Progenitor cell of endocrine pancreas (in vitro differentiated cells): Measurements from ENCODE around the gene DYTN. TPM values are rescaled to one million over a fixed set of nuclear protein-coding genes. Genes with fewer than 3 reads are reported as not detected.

Experiments used
- DNase-seq: peaks from one replicate; pipeline ENCODE4 v3.0.0; 2021; ENCODE audit warnings: low spot score; ENCODE audit not compliant: unreplicated experiment
- H3K27ac Mint-ChIP-seq: 2 replicates; pipeline ENCODE4 v1.8.0; 2021; ENCODE audit warnings: mild to moderate bottlenecking, moderate library complexity, mixed read lengths
- H3K27me3 Mint-ChIP-seq: 2 replicates; pipeline ENCODE4 v1.8.0; 2021; ENCODE audit warnings: mixed read lengths
- H3K36me3 Mint-ChIP-seq: 2 replicates; pipeline ENCODE4 v1.8.0; 2022; ENCODE audit warnings: mixed read lengths; ENCODE audit not compliant: insufficient read depth
- H3K4me1 Mint-ChIP-seq: 2 replicates; pipeline ENCODE4 v1.8.0; 2021; ENCODE audit warnings: low read depth, mixed read lengths
- H3K4me3 Mint-ChIP-seq: 2 replicates; pipeline ENCODE4 v1.8.0; 2021; ENCODE audit warnings: low read depth, mild to moderate bottlenecking, moderate library complexity, mixed read lengths
- H3K9me3 Mint-ChIP-seq: 2 replicates; pipeline ENCODE4 v1.8.0; 2021; ENCODE audit warnings: low read depth, mixed read lengths
- total RNA-seq: library from RNA; stranded (reverse); gene quantifications from 2 replicates; pipeline ENCODE4 v1.2.1, GENCODE V29; 2021
- TF ChIP-seq, protein P1 (sequence below): fragments of 200-600 bp; sonication (generic); IDR thresholded peaks from one replicate; pipeline ENCODE4 v1.5.0; 2021; ENCODE audit warnings: antibody characterized with exemption, mild to moderate bottlenecking; ENCODE audit not compliant: unreplicated experiment

Gene DYTN
- total RNA-seq, 1 donor from 2014 or later: not detected

DNA sequence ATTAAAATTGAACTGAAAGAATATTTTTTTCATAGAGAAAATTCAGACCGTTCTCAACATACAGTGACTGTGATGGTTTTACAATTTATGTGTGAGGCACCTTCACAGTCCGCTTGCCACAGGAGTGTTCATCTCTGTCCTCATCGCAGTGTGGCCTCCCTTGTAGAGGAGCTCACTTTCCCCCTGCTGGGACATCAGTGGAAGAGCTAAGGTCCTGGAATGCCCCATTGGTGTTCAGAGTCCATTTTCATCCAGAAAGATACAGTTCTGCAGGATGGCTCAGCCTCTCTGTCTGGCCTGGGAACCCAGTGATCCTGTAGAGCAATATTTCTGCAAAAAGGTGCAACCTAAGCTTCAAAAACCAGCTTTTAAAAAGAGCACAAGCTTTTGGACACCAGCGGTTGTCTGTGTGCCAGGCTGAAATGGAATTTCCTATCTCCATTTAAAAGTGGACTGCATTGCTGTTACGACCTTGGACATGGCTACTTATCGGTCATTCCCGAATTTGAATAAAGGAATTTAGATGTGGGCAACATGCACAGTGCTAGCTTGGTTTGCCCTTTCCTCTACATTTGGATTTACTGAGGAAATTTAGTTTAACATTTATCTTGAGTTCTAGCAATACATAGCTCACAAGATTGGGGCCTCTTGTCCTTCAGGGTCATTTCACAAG is 102.6 kb downstream of the DYTN start:
- no peak for DNase-seq
- H3K27ac Mint-ChIP-seq: no peak overlapping the region
- no peak overlapping the region for H3K4me3 Mint-ChIP-seq
- peaks cover 2% of the 10 kb centered on the region for H3K9me3 Mint-ChIP-seq
- no peaks in the 10 kb centered on the region for H3K36me3 Mint-ChIP-seq
- H3K27me3 Mint-ChIP-seq: no peaks in the 10 kb centered on the region
- H3K4me1 Mint-ChIP-seq: peaks cover 5% of the 10 kb centered on the region
- TF ChIP-seq, protein P1, sequence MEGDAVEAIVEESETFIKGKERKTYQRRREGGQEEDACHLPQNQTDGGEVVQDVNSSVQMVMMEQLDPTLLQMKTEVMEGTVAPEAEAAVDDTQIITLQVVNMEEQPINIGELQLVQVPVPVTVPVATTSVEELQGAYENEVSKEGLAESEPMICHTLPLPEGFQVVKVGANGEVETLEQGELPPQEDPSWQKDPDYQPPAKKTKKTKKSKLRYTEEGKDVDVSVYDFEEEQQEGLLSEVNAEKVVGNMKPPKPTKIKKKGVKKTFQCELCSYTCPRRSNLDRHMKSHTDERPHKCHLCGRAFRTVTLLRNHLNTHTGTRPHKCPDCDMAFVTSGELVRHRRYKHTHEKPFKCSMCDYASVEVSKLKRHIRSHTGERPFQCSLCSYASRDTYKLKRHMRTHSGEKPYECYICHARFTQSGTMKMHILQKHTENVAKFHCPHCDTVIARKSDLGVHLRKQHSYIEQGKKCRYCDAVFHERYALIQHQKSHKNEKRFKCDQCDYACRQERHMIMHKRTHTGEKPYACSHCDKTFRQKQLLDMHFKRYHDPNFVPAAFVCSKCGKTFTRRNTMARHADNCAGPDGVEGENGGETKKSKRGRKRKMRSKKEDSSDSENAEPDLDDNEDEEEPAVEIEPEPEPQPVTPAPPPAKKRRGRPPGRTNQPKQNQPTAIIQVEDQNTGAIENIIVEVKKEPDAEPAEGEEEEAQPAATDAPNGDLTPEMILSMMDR: no peak

DNA sequence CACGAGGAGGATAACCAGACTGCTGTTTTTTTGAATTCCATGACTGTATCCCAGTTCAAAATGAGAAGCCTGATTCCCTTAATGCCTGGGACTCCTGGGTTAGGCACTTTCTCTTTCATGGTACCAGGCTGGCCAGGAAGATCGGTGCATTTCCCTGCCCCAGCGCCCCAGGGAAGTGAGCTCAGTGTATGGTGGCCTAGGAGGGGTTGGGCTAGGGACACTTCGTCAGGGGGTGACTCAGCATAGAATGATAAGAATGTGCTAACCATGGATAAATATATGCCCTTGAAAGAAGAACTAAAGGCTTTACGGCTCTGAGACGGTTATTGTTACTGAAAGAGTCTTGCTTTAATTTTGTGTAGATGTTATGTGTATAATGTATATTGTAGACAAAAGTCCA is 103.4 kb downstream of the DYTN start:
- no peak overlapping the region for H3K27ac Mint-ChIP-seq
- TF ChIP-seq, protein P1: no peak
- peaks cover 2% of the 10 kb centered on the region for H3K9me3 Mint-ChIP-seq
- no peaks in the 10 kb centered on the region for H3K27me3 Mint-ChIP-seq
- peaks cover 5% of the 10 kb centered on the region for H3K4me1 Mint-ChIP-seq
- H3K36me3 Mint-ChIP-seq: no peaks in the 10 kb centered on the region
- H3K4me3 Mint-ChIP-seq: no peak overlapping the region
- DNase-seq: no peak

DNA sequence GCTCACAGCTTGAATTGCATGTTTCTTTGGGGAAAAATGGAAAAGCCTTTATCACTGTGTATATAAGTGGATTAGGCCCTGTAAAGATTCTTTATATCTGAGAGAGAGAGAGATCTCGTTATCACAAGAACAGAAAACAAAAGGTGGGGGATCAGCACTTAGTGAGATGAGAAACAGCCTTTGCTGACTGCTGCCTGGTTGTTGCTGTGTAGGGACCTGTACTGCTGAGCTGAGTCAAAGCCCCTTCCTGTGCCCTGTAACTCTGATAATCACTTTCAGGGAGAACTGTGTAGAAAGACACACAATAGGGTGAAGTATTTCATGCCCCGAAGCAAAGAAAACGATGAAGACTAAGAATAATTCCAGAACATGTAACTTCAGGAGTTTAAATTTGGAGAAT is 106.5 kb downstream of the DYTN start:
- Mint-ChIP-seq H3K4me3 (no peak overlapping the region), H3K27me3 (no peaks in the 10 kb centered on the region), H3K36me3 (no peaks in the 10 kb centered on the region), H3K27ac (no peak overlapping the region), H3K9me3 (peaks cover 2% of the 10 kb centered on the region), H3K4me1 (peaks cover 6% of the 10 kb centered on the region)
- TF ChIP-seq, protein P1: no peak
- no peak for DNase-seq

DNA sequence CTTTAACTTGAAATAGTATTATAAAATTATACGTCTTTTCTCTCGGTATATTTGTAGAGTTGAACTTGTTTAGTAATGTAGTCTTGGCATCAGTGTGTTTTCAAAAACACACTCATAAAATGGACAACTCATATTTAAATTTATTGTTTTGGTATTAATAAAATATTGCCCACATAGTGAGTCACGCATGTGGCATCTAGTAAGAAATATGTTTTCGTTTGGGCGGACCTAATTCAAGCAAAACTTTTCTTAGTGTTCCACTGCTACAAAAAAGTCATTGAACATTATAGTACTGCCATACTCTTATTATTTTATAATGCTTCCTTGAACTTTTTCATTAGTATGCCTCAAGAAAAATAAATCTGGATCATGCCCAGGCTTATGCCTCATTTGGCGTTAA is 107.0 kb downstream of the DYTN start:
- Mint-ChIP-seq H3K9me3 (peaks cover under 1% of the 10 kb centered on the region), H3K4me3 (no peak overlapping the region), H3K27ac (no peak overlapping the region), H3K27me3 (no peaks in the 10 kb centered on the region), H3K36me3 (no peaks in the 10 kb centered on the region), H3K4me1 (peaks cover 6% of the 10 kb centered on the region)
- TF ChIP-seq, protein P1: no peak
- DNase-seq: no peak

DNA sequence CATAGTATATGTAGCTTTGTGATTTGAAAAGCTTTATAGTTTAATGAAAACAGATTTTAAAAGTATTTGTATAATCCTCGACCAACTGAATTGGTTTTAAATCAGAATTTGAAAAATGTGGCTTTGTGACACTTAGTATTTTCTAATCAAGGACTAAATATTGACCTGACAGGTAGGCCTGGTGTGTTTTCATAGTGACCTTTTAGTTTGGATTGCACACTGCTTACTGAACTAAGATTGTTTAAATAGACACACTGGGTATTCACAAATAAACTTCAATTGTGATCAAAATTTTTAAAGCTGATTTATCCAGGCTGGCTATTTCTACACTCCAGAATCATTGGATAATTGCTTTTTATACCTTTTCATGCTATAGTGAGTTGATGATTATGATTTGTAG is 107.7 kb downstream of the DYTN start:
- Mint-ChIP-seq H3K27ac (no peak overlapping the region), H3K9me3 (no peaks in the 10 kb centered on the region), H3K4me1 (peaks cover 6% of the 10 kb centered on the region), H3K27me3 (no peaks in the 10 kb centered on the region), H3K36me3 (no peaks in the 10 kb centered on the region), H3K4me3 (no peak overlapping the region)
- no peak for DNase-seq
- TF ChIP-seq, protein P1: no peak
